ENCODE data around the gene CADM4.

Gene CADM4

GRCh38 chr19:43681821-43682220, 42.2 kb upstream of the CADM4 start:
- Histone ChIP-seq H3K4me3 (ENCODE audit: insufficient read depth in 1 of 2, low read depth in 1 of 2, low read length in 2 of 2) (no peak overlapping the region), H3K4me1 (ENCODE audit: control insufficient read depth, insufficient read depth, low read depth, low read length) (peaks cover 5% of the 10 kb centered on the region), H4K8ac (ENCODE audit: low read length) (no peak overlapping the region), H2BK120ac (ENCODE audit: low read depth, low read length) (no peak overlapping the region), H3K36me3 (ENCODE audit: control insufficient read depth in 1 of 2, insufficient read depth in 2 of 2, low read depth in 1 of 2, low read length in 2 of 2) (no peaks in the 10 kb centered on the region), H3K23ac (ENCODE audit: low read length in 2 of 2) (no peak overlapping the region), H2BK15ac (ENCODE audit: low read depth, poor library complexity, severe bottlenecking) (no peak overlapping the region), H3K9me3 (ENCODE audit: control insufficient read depth, low read length) (no peaks in the 10 kb centered on the region), H3K4me2 (ENCODE audit: low read length, poor library complexity, severe bottlenecking) (no peak overlapping the region), H2BK12ac (ENCODE audit: low read length in 2 of 2) (no peak overlapping the region), H3K27me3 (ENCODE audit: control insufficient read depth in 1 of 2, insufficient read depth in 1 of 2, low read length in 2 of 2) (no peaks in the 10 kb centered on the region), H3K4ac (ENCODE audit: low read depth in 1 of 2, low read length in 2 of 2) (no peak overlapping the region), H3K14ac (ENCODE audit: low read length in 2 of 2) (no peak overlapping the region), H3K18ac (ENCODE audit: low read depth in 1 of 2, low read length in 2 of 2) (no peak overlapping the region), H2AFZ (ENCODE audit: low read depth, low read length) (no peak overlapping the region), H3K9ac (ENCODE audit: low read length) (no peak overlapping the region), H2BK5ac (ENCODE audit: low read depth, low read length, poor library complexity, severe bottlenecking) (no peak overlapping the region), H4K91ac (ENCODE audit: low read length) (no peak overlapping the region), H2AK5ac (ENCODE audit: low read length, severe bottlenecking) (no peak overlapping the region), H3K79me1 (replicated peaks; ENCODE audit: low read length, poor library complexity, severe bottlenecking) (no peaks in the 10 kb centered on the region), H3K27ac (ENCODE audit: low read length, poor library complexity, severe bottlenecking) (no peak overlapping the region)
- WGBS: 90% methylated on average over 5 of the region's 5 CpGs
- DNase-seq: no peak

- Histone ChIP-seq H4K91ac (ENCODE audit: low read length) (no peak overlapping the region), H2BK15ac (ENCODE audit: low read depth, poor library complexity, severe bottlenecking) (no peak overlapping the region), H3K9ac (ENCODE audit: low read length) (no peak overlapping the region), H3K79me1 (replicated peaks; ENCODE audit: low read length, poor library complexity, severe bottlenecking) (no peaks in the 10 kb centered on the region), H3K36me3 (ENCODE audit: control insufficient read depth in 1 of 2, insufficient read depth in 2 of 2, low read depth in 1 of 2, low read length in 2 of 2) (no peaks in the 10 kb centered on the region), H3K4me2 (ENCODE audit: low read length, poor library complexity, severe bottlenecking) (no peak overlapping the region), H2BK12ac (ENCODE audit: low read length in 2 of 2) (no peak overlapping the region), H2BK120ac (ENCODE audit: low read depth, low read length) (no peak overlapping the region), H3K4me1 (ENCODE audit: control insufficient read depth, insufficient read depth, low read depth, low read length) (peaks cover 12% of the 10 kb centered on the region), H3K4ac (ENCODE audit: low read depth in 1 of 2, low read length in 2 of 2) (no peak overlapping the region), H2AFZ (ENCODE audit: low read depth, low read length) (no peak overlapping the region), H2AK5ac (ENCODE audit: low read length, severe bottlenecking) (no peak overlapping the region), H3K9me3 (ENCODE audit: control insufficient read depth, low read length) (no peaks in the 10 kb centered on the region), H3K18ac (ENCODE audit: low read depth in 1 of 2, low read length in 2 of 2) (no peak overlapping the region), H3K14ac (ENCODE audit: low read length in 2 of 2) (no peak overlapping the region), H3K4me3 (ENCODE audit: insufficient read depth in 1 of 2, low read depth in 1 of 2, low read length in 2 of 2) (no peak overlapping the region), H2BK5ac (ENCODE audit: low read depth, low read length, poor library complexity, severe bottlenecking) (no peak overlapping the region), H4K8ac (ENCODE audit: low read length) (no peak overlapping the region), H3K27ac (ENCODE audit: low read length, poor library complexity, severe bottlenecking) (no peak overlapping the region), H3K27me3 (ENCODE audit: control insufficient read depth in 1 of 2, insufficient read depth in 1 of 2, low read length in 2 of 2) (no peaks in the 10 kb centered on the region), H3K23ac (ENCODE audit: low read length in 2 of 2) (no peak overlapping the region)
- no peak for DNase-seq
- 94% methylated on average over 5 of the region's 11 CpGs for WGBS
These were observed 39.0 kb upstream of the CADM4 start for GRCh38 chr19:43678512-43679261.

- Histone ChIP-seq H3K23ac (ENCODE audit: low read length in 2 of 2) (no peak overlapping the region), H4K8ac (ENCODE audit: low read length) (no peak overlapping the region), H3K27me3 (ENCODE audit: control insufficient read depth in 1 of 2, insufficient read depth in 1 of 2, low read length in 2 of 2) (no peaks in the 10 kb centered on the region), H4K91ac (ENCODE audit: low read length) (peak overlapping the region; percentile 63), H3K4ac (ENCODE audit: low read depth in 1 of 2, low read length in 2 of 2) (no peak overlapping the region), H2BK15ac (ENCODE audit: low read depth, poor library complexity, severe bottlenecking) (no peak overlapping the region), H3K4me1 (ENCODE audit: control insufficient read depth, insufficient read depth, low read depth, low read length) (peaks cover 13% of the 10 kb centered on the region), H3K14ac (ENCODE audit: low read length in 2 of 2) (peak overlapping the region in 1 of 2 experiments; percentile 97), H2AK5ac (ENCODE audit: low read length, severe bottlenecking) (no peak overlapping the region), H2BK12ac (ENCODE audit: low read length in 2 of 2) (no peak overlapping the region), H2BK5ac (ENCODE audit: low read depth, low read length, poor library complexity, severe bottlenecking) (no peak overlapping the region), H3K9ac (ENCODE audit: low read length) (peak overlapping the region; percentile 40), H3K18ac (ENCODE audit: low read depth in 1 of 2, low read length in 2 of 2) (no peak overlapping the region), H2BK120ac (ENCODE audit: low read depth, low read length) (no peak overlapping the region), H3K4me2 (ENCODE audit: low read length, poor library complexity, severe bottlenecking) (no peak overlapping the region), H2AFZ (ENCODE audit: low read depth, low read length) (no peak overlapping the region), H3K4me3 (ENCODE audit: insufficient read depth in 1 of 2, low read depth in 1 of 2, low read length in 2 of 2) (no peak overlapping the region), H3K79me1 (replicated peaks; ENCODE audit: low read length, poor library complexity, severe bottlenecking) (no peaks in the 10 kb centered on the region), H3K9me3 (ENCODE audit: control insufficient read depth, low read length) (no peaks in the 10 kb centered on the region), H3K36me3 (ENCODE audit: control insufficient read depth in 1 of 2, insufficient read depth in 2 of 2, low read depth in 1 of 2, low read length in 2 of 2) (no peaks in the 10 kb centered on the region), H3K27ac (ENCODE audit: low read length, poor library complexity, severe bottlenecking) (no peak overlapping the region)
- no peak for DNase-seq
- WGBS: 91% methylated on average over 11 of the region's 11 CpGs
These were observed 36.3 kb upstream of the CADM4 start for GRCh38 chr19:43675906-43676305.

GRCh38 chr19:43675269-43675879, 35.7 kb upstream of the CADM4 start:
- Histone ChIP-seq H3K4me3 (ENCODE audit: insufficient read depth in 1 of 2, low read depth in 1 of 2, low read length in 2 of 2) (peak overlapping the region in 1 of 2 experiments; percentile 9), H3K36me3 (ENCODE audit: control insufficient read depth in 1 of 2, insufficient read depth in 2 of 2, low read depth in 1 of 2, low read length in 2 of 2) (no peaks in the 10 kb centered on the region), H4K91ac (ENCODE audit: low read length) (peak overlapping the region; percentile 5), H3K27ac (ENCODE audit: low read length, poor library complexity, severe bottlenecking) (no peak overlapping the region), H3K9ac (ENCODE audit: low read length) (peak overlapping the region; percentile 40), H3K9me3 (ENCODE audit: control insufficient read depth, low read length) (no peaks in the 10 kb centered on the region), H4K8ac (ENCODE audit: low read length) (no peak overlapping the region), H3K4me2 (ENCODE audit: low read length, poor library complexity, severe bottlenecking) (no peak overlapping the region), H3K4ac (ENCODE audit: low read depth in 1 of 2, low read length in 2 of 2) (no peak overlapping the region), H3K4me1 (ENCODE audit: control insufficient read depth, insufficient read depth, low read depth, low read length) (peaks cover 13% of the 10 kb centered on the region), H3K18ac (ENCODE audit: low read depth in 1 of 2, low read length in 2 of 2) (no peak overlapping the region), H3K23ac (ENCODE audit: low read length in 2 of 2) (no peak overlapping the region), H2BK15ac (ENCODE audit: low read depth, poor library complexity, severe bottlenecking) (no peak overlapping the region), H3K14ac (ENCODE audit: low read length in 2 of 2) (peak overlapping the region in 1 of 2 experiments; percentile 26), H3K79me1 (replicated peaks; ENCODE audit: low read length, poor library complexity, severe bottlenecking) (no peaks in the 10 kb centered on the region), H2BK12ac (ENCODE audit: low read length in 2 of 2) (no peak overlapping the region), H2AK5ac (ENCODE audit: low read length, severe bottlenecking) (no peak overlapping the region), H2BK5ac (ENCODE audit: low read depth, low read length, poor library complexity, severe bottlenecking) (no peak overlapping the region), H2AFZ (ENCODE audit: low read depth, low read length) (no peak overlapping the region), H2BK120ac (ENCODE audit: low read depth, low read length) (no peak overlapping the region), H3K27me3 (ENCODE audit: control insufficient read depth in 1 of 2, insufficient read depth in 1 of 2, low read length in 2 of 2) (no peaks in the 10 kb centered on the region)
- peak; percentile 19 for DNase-seq
- 49% methylated on average over 8 of the region's 8 CpGs for WGBS

Measured in mesenchymal stem cell (in vitro differentiated cells and primary cell).